Measurements from ENCODE around the gene CHD3.
"Not testable (repeated sequence)": the region's sequence is repeated elsewhere in the genome, so short reads cannot be mapped to it uniquely, and the experiment has no call there.

The CHD3 gene

DNA sequence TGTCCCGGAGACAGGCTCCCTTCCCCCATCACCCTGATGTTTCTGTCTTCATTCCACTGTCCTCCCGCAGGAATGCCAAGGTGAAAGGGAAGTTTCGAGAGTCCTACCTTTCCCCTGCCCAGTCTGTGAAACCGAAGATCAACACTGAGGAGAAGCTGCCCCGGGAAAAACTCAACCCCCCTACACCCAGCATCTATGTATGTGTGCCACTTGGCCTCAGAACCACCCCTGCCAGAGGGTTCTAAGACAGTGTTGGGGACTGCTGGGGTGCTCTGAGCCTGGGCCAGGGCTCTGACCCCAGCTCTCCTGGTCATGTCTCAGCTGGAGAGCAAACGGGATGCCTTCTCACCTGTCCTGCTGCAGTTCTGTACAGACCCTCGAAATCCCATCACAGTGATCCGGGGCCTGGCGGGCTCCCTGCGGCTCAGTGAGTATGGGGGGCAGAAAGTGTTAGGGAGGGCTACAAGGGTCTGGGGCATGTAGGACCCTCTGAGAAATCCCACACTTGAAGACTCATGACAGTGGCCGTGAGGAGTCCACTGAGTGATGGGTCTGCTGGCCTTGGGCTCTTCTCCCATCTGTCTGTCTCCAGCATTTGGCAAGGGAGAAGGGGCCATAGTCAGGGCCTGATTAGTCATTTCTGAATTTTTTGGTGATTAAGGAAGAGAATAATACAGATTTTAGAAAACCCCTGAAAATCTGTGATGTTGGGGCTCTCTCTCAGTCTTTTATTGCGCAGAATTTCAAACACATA, 38.7 kb upstream of the CHD3 start:
- DNase-seq (ENCODE audit: low read depth) = no peak

DNA sequence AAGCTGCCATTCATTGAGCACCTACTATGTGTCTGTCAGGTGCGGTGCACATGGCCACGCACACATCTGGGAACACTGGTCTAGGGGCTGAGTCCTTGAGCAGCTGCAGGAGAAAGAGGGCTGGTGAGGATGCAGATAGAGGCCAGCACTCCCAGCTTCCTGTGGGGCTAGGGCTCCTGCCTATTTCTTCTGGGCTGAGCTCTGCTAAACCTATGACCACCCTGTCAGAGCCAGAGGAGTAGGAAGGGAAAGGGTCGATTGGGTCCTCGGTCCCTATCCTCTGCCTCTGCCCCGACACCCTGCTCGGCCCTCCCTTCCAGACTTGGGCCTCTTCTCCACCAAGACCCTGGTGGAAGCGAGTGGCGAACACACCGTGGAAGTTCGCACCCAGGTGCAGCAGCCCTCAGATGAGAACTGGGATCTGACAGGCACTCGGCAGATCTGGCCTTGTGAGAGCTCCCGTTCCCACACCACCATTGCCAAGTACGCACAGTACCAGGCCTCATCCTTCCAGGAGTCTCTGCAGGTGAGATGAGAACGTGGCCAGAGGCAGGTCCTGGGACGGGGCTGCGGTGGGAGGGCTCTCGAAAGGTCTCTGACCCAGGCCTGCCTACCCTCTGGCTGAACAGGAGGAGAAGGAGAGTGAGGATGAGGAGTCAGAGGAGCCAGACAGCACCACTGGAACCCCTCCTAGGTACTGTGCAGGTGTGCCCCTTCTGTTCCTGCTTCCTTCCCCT, 37.7 kb upstream of the CHD3 start:
- DNase-seq (ENCODE audit: low read depth) = no peak

DNA sequence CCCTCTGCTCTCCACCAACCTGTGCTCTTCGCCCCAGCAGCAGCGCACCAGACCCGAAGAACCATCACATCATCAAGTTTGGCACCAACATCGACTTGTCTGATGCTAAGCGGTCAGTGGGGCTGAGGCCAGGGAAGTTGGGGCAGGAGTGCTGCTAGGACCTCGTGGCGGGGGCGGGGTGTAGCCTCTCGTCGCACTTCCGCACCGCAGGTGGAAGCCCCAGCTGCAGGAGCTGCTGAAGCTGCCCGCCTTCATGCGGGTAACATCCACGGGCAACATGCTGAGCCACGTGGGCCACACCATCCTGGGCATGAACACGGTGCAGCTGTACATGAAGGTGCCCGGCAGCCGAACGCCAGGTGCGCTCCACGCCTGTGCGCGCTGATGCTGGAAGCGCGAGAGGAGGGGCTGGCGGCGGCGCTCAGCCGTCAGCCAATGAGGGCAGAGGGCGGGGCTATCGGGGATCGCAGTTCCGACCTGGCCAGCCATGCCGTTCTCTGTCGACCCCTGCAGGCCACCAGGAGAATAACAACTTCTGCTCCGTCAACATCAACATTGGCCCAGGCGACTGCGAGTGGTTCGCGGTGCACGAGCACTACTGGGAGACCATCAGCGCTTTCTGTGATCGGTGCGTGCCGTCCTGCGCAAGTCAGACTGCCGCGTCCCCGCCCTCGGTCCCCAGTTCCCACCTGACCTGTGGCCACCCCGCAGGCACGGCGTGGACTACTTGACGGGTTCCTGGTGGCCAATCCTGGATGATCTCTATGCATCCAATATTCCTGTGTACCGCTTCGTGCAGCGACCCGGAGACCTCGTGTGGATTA, 36.9 kb upstream of the CHD3 start:
- no peak for DNase-seq (ENCODE audit: low read depth)

DNA sequence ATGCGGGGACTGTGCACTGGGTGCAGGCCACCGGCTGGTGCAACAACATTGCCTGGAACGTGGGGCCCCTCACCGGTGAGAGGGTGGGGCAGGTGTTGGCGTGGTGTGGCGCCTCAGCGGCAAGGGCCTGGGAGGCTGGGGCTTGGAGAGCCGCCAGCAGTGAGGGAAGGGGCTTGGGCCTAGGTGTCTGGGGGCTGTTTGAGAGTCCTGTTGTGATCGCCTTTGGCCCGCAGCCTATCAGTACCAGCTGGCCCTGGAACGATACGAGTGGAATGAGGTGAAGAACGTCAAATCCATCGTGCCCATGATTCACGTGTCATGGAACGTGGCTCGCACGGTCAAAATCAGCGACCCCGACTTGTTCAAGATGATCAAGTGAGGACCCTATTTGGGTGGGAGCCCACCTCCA, 36.3 kb upstream of the CHD3 start:
- no peak for DNase-seq (ENCODE audit: low read depth)

DNA sequence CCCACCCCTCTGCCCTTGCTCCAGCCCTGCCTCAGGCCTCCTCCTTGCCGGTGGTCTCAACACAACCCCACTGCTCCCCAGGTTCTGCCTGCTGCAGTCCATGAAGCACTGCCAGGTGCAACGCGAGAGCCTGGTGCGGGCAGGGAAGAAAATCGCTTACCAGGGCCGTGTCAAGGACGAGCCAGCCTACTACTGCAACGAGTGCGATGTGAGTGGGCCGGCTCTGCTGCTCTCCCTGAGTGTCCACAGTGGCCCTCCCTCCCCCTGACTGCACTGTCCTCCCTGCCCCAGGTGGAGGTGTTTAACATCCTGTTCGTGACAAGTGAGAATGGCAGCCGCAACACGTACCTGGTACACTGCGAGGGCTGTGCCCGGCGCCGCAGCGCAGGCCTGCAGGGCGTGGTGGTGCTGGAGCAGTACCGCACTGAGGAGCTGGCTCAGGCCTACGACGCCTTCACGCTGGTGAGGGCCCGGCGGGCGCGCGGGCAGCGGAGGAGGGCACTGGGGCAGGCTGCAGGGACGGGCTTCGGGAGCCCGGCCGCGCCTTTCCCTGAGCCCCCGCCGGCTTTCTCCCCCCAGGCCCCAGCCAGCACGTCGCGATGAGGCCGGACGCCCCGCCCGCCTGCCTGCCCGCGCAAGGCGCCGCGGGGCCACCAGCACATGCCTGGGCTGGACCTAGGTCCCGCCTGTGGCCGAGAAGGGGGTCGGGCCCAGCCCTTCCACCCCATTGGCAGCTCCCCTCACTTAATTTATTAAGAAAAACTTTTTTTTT, 35.5 kb upstream of the CHD3 start:
- DNase-seq (ENCODE audit: low read depth) = no peak

DNA sequence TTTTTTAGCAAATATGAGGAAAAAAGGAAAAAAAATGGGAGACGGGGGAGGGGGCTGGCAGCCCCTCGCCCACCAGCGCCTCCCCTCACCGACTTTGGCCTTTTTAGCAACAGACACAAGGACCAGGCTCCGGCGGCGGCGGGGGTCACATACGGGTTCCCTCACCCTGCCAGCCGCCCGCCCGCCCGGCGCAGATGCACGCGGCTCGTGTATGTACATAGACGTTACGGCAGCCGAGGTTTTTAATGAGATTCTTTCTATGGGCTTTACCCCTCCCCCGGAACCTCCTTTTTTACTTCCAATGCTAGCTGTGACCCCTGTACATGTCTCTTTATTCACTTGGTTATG, 34.9 kb upstream of the CHD3 start:
- no peak for DNase-seq (ENCODE audit: low read depth)

DNA sequence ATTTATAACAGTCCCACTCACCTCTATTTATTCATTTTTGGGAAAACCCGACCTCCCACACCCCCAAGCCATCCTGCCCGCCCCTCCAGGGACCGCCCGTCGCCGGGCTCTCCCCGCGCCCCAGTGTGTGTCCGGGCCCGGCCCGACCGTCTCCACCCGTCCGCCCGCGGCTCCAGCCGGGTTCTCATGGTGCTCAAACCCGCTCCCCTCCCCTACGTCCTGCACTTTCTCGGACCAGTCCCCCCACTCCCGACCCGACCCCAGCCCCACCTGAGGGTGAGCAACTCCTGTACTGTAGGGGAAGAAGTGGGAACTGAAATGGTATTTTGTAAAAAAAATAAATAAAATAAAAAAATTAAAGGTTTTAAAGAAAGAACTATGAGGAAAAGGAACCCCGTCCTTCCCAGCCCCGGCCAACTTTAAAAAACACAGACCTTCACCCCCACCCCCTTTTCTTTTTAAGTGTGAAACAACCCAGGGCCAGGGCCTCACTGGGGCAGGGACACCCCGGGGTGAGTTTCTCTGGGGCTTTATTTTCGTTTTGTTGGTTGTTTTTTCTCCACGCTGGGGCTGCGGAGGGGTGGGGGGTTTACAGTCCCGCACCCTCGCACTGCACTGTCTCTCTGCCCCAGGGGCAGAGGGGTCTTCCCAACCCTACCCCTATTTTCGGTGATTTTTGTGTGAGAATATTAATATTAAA, 34.4 kb upstream of the CHD3 start:
- no peak for DNase-seq (ENCODE audit: low read depth)

DNA sequence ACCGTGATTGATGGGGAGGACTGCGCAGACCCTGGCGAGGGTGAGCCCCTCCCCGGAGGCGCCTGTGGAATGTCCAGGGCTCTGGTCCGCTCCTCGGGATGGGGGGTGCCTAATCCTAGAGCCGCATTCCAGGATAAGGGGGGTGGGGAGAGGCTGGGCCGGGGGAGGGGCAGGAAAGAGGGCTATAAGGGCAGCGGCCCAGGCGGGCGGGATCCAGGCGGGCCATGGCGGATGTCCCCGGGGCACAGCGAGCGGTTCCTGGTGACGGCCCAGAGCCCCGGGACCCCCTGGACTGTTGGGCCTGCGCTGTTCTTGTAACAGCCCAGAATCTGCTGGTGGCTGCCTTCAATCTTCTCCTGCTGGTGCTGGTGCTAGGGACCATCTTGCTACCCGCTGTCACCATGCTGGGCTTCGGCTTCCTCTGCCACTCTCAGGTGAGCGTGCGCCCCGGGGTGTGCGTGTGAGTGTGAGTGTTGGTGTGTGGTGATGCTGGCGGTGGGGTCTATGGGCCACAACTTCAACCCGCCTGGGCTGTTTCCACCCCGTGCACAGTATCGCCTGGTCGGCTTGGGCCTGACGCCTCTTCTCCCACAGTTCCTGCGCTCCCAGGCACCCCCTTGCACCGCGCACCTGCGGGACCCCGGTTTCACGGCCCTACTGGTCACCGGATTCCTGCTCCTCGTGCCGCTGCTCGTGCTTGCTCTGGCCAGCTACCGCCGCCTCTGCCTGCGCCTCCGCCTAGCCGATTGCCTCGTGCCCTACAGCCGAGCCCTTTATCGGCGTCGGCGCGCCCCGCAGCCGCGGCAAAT, 33.5 kb upstream of the CHD3 start, which contains the start of gene TMEM88:
Gene TMEM88, plus strand, starts transcription at position 216 of the 809 bp plus-strand sequence. Its CDS starts 9 bp downstream, at position 225.
- no peak for DNase-seq (ENCODE audit: low read depth)

DNA sequence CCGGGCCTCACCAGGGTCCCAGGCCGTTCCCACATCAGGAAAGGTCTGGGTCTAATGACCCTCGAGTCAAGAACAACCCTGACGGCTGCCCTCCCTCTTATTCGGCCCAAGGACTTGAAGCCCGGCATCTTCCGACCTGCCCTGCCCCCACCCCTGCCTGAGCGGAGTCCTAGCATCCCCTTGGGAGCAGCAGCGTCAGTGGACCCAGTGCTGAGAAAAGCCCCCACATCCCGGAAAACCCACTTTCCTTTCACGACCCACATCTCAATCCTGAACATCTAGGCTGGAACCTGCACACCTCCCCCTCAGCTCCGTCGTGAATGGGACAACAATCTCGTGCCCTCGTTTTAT, 33.0 kb upstream of the CHD3 start:
- no peak for DNase-seq (ENCODE audit: low read depth)

DNA sequence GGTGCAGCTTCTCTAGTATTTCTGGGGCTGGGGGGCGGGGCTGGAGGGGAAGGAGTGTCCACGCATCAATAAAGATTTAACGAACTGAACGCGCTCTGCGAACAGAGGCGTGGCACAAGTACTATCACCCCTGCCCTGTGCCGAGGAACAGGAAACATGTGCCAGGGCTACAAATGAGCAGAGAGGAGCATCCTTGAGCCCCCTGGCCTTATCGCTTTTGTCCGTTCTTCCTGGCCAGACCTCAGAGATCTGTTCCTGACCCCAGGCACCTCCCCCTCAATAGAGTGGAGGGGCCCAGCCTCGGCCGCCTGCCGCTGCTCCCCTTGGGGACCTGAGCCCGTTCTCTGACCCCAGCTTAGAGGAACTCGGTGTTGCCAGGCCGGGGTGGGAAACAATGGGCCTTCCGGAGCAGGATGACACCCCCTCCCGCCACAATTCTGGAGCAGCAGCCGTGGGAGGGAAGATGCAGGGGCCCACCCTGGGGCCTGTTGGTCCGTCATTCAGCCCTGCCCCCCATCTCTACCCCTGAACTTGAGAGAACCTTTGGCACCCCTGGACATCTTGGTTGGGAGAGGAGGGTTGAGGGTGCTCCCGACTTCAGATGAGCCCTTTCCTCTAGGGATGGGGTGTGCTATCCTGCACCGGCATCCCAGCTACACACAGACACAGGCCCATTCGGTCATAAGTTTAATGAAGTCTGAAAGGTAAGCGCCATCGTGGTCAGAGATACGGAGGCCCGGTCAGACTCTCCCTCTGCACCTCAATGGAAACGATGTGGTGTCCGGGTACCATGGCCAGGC, 32.4 kb upstream of the CHD3 start:
- DNase-seq (ENCODE audit: low read depth) = peak; percentile 89

DNA sequence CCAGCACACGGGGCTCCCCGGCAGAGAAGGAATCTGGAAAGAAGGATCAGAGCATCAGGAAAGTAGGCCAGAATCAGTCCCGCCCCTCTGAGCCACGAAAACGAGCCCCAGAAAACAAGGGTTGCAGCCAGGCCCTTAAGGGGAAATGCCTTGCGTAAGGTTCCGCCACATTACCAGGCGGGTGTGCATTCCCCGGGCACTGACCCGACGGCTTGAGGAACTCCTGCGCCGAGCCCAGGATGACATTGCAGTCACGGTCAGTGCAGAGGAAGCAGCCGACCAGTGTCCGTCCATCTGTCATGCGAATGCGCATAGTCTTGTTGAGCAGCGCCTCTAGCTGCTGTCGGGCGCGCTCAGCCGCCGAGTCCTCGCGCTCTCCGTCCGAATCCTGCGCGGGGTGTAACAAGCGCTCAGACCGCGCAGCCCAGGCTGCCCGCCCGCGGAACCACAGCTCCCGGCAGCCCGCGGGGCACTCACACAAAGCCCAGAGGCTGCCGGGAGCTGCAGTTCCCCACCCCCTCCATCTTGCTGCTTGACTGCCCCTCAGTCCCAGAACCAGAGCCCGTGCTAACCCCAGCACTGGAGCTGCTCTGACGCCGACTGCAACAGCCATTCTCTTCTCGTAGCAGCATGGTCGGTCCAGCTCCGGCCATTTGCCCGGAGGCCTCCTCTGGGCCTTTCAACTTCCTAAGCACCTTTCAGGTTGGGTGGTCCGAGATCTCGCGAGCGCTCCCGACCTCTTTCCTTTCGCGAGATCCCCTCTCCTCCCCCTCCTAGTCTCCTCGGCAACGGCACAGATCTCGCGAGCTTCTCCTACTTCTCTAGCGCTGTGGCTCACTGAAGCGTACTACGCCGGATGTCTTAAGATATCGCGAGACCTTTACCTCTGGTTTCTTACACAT, 31.5 kb upstream of the CHD3 start, which contains the start of gene NAA38:
Gene NAA38, minus strand, starts transcription at position 749 of the 902 bp plus-strand sequence. Its CDS starts 96 bp downstream, at position 653.
- peak; percentile 83 for DNase-seq (ENCODE audit: low read depth)

DNA sequence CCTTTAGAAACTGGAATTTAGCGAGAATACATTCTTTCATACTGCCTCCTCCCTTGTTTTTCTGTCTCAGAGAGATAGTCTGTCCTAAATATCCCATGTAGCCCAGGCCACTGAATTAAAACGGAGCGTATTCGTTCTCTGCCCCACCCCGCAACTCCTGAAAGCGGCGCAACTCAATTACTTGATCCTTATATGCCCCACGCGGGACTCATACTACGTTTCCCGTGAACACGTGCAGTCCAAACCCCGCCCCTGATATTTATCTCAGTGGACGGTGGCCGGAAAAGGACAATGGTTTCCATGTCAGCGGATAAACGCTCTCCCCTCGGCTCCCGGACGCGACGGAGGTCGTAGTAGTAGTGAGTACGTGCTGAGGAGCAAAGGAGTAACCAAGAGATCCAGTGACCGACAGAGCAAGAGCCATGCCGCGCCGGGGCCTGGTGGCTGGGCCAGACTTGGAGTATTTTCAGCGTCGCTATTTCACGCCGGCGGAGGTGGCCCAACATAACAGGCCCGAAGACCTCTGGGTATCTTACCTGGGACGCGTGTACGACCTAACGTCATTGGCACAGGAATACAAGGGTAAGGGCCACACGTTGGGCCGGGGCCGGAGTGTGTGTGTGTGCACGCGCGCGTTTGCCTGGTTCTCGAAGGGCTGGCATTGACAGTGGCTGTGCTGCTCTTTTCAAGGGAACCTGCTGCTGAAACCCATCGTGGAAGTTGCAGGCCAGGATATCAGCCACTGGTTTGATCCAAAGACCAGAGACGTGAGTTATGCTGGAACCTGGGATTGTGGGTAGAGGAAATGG, 30.7 kb upstream of the CHD3 start, which contains the start of gene CYB5D1:
Gene CYB5D1, plus strand, starts transcription at position 291 of the 809 bp plus-strand sequence. Its CDS starts 132 bp downstream, at position 423.
- DNase-seq (ENCODE audit: low read depth) = no peak

DNA sequence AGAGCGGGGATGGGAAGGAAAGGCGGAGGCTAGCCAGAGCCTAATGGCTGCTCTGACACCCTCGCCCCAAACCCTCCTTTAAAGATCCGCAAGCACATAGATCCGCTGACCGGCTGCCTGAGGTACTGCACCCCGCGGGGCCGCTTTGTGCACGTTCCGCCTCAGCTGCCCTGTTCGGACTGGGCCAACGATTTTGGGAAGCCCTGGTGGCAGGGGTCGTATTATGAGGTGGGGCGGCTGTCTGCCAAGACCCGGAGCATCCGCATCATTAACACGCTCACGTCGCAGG, 30.1 kb upstream of the CHD3 start:
- DNase-seq (ENCODE audit: low read depth) = no peak

DNA sequence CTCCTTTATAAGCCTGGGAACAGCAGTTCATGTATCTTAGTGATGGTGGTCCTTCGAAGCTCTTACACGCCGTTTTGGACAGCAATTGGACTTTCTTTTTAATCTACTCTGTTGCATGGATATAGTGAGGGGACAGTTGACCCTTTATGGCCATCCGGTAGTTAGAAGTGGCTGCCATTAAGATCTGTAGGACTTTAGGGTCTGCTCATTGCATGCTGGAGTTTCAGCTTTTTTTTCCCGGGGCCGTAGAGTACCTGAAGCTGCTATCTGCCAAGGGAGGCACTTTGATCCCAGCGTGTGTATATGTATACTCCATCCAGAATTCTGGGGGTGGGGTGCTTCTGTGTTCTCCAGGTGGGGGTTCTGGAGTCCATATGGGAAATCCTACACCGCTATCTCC, 29.6 kb upstream of the CHD3 start:
- no peak for DNase-seq (ENCODE audit: low read depth)

DNA sequence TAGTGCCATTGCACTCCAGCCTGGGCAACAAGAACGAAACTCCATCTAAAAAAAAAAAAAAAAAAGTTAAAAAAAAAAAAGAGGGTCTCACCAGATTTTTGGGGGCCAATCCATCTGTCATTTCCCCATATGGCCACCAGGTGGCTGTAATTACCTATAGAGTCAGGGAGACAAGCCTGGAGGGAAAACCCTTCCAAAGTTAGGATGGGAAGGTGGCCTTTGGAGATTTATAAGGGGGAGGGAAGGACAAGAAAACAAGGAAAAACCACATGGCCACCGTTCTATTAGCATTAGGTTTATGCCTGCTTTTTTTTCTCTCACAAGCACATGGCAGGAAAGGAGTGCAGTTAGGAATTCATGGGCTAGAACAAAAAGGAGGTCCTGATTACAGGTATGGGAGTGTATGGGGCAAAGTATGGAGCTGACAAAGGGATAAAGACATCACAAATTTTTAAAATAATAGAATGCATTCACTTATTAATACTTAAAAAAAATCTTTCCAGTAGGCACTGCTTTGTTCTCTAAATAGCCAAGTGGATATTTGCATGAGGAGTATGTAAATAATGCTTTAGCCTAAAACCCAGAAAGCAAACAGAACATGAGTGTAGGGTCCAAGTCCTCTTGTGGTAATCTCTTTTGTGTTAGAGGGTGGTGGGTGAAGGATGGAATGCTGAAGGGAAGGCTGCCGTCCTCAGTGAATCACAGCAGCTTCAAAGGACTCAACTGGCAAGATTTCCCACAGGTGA, 25.7 kb upstream of the CHD3 start:
- no peak for DNase-seq (ENCODE audit: low read depth)

DNA sequence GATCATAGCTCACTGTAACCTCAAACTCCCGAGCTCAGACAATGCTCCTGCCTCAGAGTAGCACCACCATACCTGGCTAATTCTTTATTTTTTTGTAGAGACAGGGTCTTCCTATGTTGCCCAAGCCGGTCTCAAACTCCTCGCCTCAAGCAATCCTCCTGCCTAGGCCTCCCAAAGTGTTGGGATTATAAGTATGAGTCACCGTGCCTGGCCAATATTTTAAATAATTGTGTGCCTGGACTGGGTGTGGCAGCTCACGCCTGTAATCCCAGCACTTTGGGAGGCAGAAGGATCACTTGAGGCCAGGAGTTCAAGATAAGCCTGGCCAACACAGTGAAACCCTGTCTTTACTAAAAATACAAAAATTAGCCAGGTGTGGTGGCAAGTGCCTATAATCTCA, 24.2 kb upstream of the CHD3 start:
- DNase-seq (ENCODE audit: low read depth) = not testable (repeated sequence)
